HepG2 (cell line): ENCODE measurements around the gene OARD1. TPM values are rescaled to one million over a fixed set of nuclear protein-coding genes. Genes with fewer than 3 reads are reported as not detected.
A peak's percentile ranks its signal among the peaks of the same experiment; 100 is the strongest.

Experiments used
- ETV6 ChIP-seq: sonication (generic); formaldehyde crosslinking; conservative IDR thresholded peaks from 2 replicates; pipeline ENCODE4 v1.4.0; 2020; ENCODE audit warnings: missing genetic modification reagents
- FOXK1 ChIP-seq: sonication (generic); formaldehyde crosslinking; IDR thresholded peaks from 2 replicates; pipeline ENCODE4 v1.4.0; 2020; ENCODE audit warnings: low read depth, missing genetic modification reagents, borderline replicate concordance
- GABPA ChIP-seq, 2 experiments: IDR thresholded peaks; 2 replicates each; pipeline ENCODE4 v1.6.1; 2011 to 2016; ENCODE audit warnings: low read depth in 2 of 2, low read length in 1 of 2, missing biosample characterization in 1 of 2, missing genetic modification characterization in 1 of 2
- GABPB1 ChIP-seq: IDR thresholded peaks from 2 replicates; pipeline ENCODE4 v1.6.1; 2016; ENCODE audit warnings: mild to moderate bottlenecking, missing genetic modification reagents, moderate library complexity, missing compliant biosample characterization
- KLF16 ChIP-seq, 2 experiments: sonication (generic) in 1 of 2; formaldehyde crosslinking in 1 of 2; IDR thresholded peaks; 2 replicates each; pipeline versions ENCODE4 v1.6.1 to v1.8.0; 2016 to 2023; ENCODE audit warnings: missing genetic modification reagents in 2 of 2, missing compliant biosample characterization in 1 of 2
- NCOA1 ChIP-seq: sonication (generic); formaldehyde crosslinking; IDR thresholded peaks from 2 replicates; pipeline ENCODE4 v1.9.0; 2021; ENCODE audit warnings: missing genetic modification reagents
- PCBP1 ChIP-seq: fragments of 200-400 bp; formaldehyde crosslinking; IDR thresholded peaks from 2 replicates; pipeline ENCODE4 v1.6.1; 2017; ENCODE audit warnings: mild to moderate bottlenecking, low read depth, low read length, borderline replicate concordance
- RXRB ChIP-seq: IDR thresholded peaks from 2 replicates; pipeline ENCODE4 v1.6.1; 2016; ENCODE audit warnings: borderline replicate concordance, missing genetic modification reagents, missing compliant biosample characterization
- SMYD3 ChIP-seq: sonication (generic); formaldehyde crosslinking; IDR thresholded peaks from 2 replicates; pipeline ENCODE4 v1.8.1; 2023; ENCODE audit warnings: mild to moderate bottlenecking, missing genetic modification reagents
- SOX6 ChIP-seq, 2 experiments: fragments of 450-650 bp in 1 of 2; sonication (generic) in 1 of 2; formaldehyde crosslinking in 1 of 2; IDR thresholded peaks; 2 replicates each; pipeline versions ENCODE4 v1.4.0 to v1.6.1; 2017 to 2020; ENCODE audit warnings: antibody characterized with exemption in 1 of 2, mild to moderate bottlenecking in 1 of 2, missing genetic modification reagents in 1 of 2
- SUZ12 ChIP-seq: fragments of 150-350 bp; IDR thresholded peaks from 2 replicates; pipeline ENCODE4 v1.6.1; 2014; ENCODE audit warnings: low read depth, low read length
- ZBTB38 ChIP-seq: sonication (generic); formaldehyde crosslinking; IDR thresholded peaks from 2 replicates; pipeline ENCODE4 v1.5.1; 2020; ENCODE audit warnings: mild to moderate bottlenecking, missing genetic modification reagents
- ZNF251 ChIP-seq: sonication (generic); formaldehyde crosslinking; IDR thresholded peaks from 2 replicates; pipeline ENCODE4 v1.9.0; 2021; ENCODE audit warnings: mild to moderate bottlenecking, missing genetic modification reagents
- ZNF792 ChIP-seq: IDR thresholded peaks from 2 replicates; pipeline ENCODE4 v1.6.1; 2016
- ZNF879 ChIP-seq: sonication (generic); formaldehyde crosslinking; IDR thresholded peaks from 2 replicates; pipeline ENCODE4 v1.8.1; 2023; ENCODE audit warnings: missing genetic modification reagents
- ZSCAN22 ChIP-seq: sonication (generic); formaldehyde crosslinking; IDR thresholded peaks from 2 replicates; pipeline ENCODE4 v1.4.0; 2020; ENCODE audit warnings: mild to moderate bottlenecking, missing genetic modification reagents
- polyA plus RNA-seq, 8 experiments: library from polyadenylated mRNA; depleted of rRNA in 3 of 8; stranded (reverse) in 7 of 8; unstranded in 1 of 8; fragments of >200 nt; fragmentation: Illumina TruSeq in 4 of 8; extraction: Trizol in 4 of 8; gene quantifications; 2 replicates each; pipeline versions ENCODE4 v1.2.1 to v1.2.3, GENCODE V29; 2011 to 2016; ENCODE audit warnings: low read depth in 4 of 8, missing spikeins in 1 of 8, mixed read lengths in 1 of 8; ENCODE audit not compliant: insufficient read depth in 1 of 8
- total RNA-seq, 5 experiments: library from RNA; depleted of rRNA; stranded (reverse); fragments of >200 nt; fragmentation: Illumina TruSeq; extraction: Trizol; gene quantifications; 2 replicates each; pipeline ENCODE4 v1.2.3, GENCODE V29; 2016; ENCODE audit warnings: low read depth in 1 of 5
- TF ChIP-seq, protein P1 (sequence below): sonication (generic); formaldehyde crosslinking; IDR thresholded peaks from 2 replicates; pipeline ENCODE4 v1.4.0; 2020; ENCODE audit warnings: mild to moderate bottlenecking, missing genetic modification reagents, borderline replicate concordance
- TF ChIP-seq, protein P2 (sequence below): sonication (generic); formaldehyde crosslinking; IDR thresholded peaks from 2 replicates; pipeline ENCODE4 v1.8.0; 2022; ENCODE audit warnings: missing genetic modification reagents, mild to moderate bottlenecking, moderate library complexity, borderline replicate concordance

OARD1 gene
- total and polyA plus RNA-seq, 2 of the 13 experiments (the other 11 are each of a cell fraction or from before 2014, with no cell fraction given) = 18.4 to 49.0 TPM

GRCh38 chr6:41055149-41055548 lies 17.0 kb downstream of the OARD1 start (continued):
- TF ChIP-seq, protein P1, sequence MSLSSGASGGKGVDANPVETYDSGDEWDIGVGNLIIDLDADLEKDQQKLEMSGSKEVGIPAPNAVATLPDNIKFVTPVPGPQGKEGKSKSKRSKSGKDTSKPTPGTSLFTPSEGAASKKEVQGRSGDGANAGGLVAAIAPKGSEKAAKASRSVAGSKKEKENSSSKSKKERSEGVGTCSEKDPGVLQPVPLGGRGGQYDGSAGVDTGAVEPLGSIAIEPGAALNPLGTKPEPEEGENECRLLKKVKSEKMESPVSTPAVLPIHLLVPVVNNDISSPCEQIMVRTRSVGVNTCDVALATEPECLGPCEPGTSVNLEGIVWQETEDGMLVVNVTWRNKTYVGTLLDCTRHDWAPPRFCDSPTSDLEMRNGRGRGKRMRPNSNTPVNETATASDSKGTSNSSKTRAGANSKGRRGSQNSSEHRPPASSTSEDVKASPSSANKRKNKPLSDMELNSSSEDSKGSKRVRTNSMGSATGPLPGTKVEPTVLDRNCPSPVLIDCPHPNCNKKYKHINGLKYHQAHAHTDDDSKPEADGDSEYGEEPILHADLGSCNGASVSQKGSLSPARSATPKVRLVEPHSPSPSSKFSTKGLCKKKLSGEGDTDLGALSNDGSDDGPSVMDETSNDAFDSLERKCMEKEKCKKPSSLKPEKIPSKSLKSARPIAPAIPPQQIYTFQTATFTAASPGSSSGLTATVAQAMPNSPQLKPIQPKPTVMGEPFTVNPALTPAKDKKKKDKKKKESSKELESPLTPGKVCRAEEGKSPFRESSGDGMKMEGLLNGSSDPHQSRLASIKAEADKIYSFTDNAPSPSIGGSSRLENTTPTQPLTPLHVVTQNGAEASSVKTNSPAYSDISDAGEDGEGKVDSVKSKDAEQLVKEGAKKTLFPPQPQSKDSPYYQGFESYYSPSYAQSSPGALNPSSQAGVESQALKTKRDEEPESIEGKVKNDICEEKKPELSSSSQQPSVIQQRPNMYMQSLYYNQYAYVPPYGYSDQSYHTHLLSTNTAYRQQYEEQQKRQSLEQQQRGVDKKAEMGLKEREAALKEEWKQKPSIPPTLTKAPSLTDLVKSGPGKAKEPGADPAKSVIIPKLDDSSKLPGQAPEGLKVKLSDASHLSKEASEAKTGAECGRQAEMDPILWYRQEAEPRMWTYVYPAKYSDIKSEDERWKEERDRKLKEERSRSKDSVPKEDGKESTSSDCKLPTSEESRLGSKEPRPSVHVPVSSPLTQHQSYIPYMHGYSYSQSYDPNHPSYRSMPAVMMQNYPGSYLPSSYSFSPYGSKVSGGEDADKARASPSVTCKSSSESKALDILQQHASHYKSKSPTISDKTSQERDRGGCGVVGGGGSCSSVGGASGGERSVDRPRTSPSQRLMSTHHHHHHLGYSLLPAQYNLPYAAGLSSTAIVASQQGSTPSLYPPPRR (CRISPR knock-in tag) = 0 out of 2 replicates have a peak, but pooled peaks have one; percentile 22
- TF ChIP-seq SMYD3 (CRISPR knock-in tag) (no peak), RXRB (CRISPR knock-in tag) (peak; percentile 42; the same call in 1 of the 2 replicates), ZNF792 (CRISPR knock-in tag) (no peak), SOX6 (IDR thresholded peaks at IDR 0.05) (no peak), SOX6 (CRISPR knock-in tag; IDR thresholded peaks at IDR 0.05) (peak; percentile 51), GABPB1 (CRISPR knock-in tag) (no peak), ZSCAN22 (CRISPR knock-in tag) (no peak), NCOA1 (CRISPR knock-in tag) (no peak), ZNF251 (CRISPR knock-in tag) (no peak), GABPA (IDR thresholded peaks at IDR 0.05; ENCODE audit: low read depth, low read length) (no peak), GABPA (CRISPR knock-in tag; IDR thresholded peaks at IDR 0.05; ENCODE audit: low read depth) (no peak), ZNF879 (CRISPR knock-in tag) (no peak), ETV6 (CRISPR knock-in tag) (no peak), FOXK1 (0 out of 2 replicates have a peak, but pooled peaks have one; percentile 51), KLF16 (CRISPR knock-in tag; IDR thresholded peaks at IDR 0.05) (0 out of 4 replicates have a peak, but pooled peaks of 1 of the 2 experiments have one; percentile 31), SUZ12 (no peak), ZBTB38 (CRISPR knock-in tag) (no peak), PCBP1 (no peak)
- TF ChIP-seq, protein P2, sequence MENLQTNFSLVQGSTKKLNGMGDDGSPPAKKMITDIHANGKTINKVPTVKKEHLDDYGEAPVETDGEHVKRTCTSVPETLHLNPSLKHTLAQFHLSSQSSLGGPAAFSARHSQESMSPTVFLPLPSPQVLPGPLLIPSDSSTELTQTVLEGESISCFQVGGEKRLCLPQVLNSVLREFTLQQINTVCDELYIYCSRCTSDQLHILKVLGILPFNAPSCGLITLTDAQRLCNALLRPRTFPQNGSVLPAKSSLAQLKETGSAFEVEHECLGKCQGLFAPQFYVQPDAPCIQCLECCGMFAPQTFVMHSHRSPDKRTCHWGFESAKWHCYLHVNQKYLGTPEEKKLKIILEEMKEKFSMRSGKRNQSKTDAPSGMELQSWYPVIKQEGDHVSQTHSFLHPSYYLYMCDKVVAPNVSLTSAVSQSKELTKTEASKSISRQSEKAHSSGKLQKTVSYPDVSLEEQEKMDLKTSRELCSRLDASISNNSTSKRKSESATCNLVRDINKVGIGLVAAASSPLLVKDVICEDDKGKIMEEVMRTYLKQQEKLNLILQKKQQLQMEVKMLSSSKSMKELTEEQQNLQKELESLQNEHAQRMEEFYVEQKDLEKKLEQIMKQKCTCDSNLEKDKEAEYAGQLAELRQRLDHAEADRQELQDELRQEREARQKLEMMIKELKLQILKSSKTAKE (CRISPR knock-in tag) = no peak
